ENCODE measurements around the gene RSAD2.

The RSAD2 gene

DNA sequence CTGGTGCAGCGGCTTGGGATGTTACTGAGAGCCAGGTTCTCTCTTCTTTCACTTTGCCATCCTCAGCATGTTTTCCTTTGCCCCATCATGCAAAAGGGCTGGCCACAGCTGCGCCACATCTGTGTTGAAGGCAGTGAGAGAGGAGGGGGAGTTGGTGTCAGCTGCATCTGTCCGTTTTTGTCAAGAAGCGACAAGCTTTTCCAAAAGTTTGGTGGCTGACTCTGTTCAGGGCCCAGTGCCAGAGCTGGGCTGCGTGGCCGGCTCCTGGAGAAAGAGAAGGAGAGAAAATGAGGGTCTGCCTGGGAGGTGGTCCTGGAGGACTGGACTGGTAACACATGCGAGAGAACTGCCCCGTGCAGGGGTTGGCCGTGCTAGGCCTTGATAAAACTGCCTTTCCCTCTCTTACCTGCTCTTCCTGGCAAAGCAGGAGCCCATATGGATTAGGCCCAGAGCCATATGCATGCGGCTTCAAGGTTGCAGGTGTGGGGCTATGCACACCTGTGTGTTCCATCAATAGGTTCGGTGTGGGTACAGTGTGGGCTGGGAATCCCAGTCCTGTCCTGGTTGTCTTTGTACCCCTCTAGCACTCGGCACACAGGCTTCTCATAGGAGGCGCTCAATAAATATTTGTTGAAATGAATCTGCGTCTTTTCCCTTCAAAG is 48.6 kb downstream of the RSAD2 start:
- Histone ChIP-seq H3K36me3 (replicated peaks; ENCODE audit: insufficient read depth, low read length) (no peaks in the 10 kb centered on the region), H3K4me1 (ENCODE audit: low read length) (no peaks in the 10 kb centered on the region), H3F3A (ENCODE audit: insufficient read depth, low read length) (no peaks in the 10 kb centered on the region), H3K9me3 (replicated peaks; ENCODE audit: insufficient read depth, low read length) (no peaks in the 10 kb centered on the region), H3K9me2 (replicated peaks; ENCODE audit: insufficient read depth, low read length) (no peaks in the 10 kb centered on the region), H4K20me1 (ENCODE audit: insufficient read depth, low read length) (no peaks in the 10 kb centered on the region), H3K4me3 (ENCODE audit: low read length) (no peak overlapping the region), H3K27me3 (replicated peaks; ENCODE audit: insufficient read depth, low read length) (no peaks in the 10 kb centered on the region), H3K79me2 (ENCODE audit: low read length) (no peaks in the 10 kb centered on the region), H3K27ac (ENCODE audit: low read length) (no peak overlapping the region), H3K9ac (ENCODE audit: low read length) (no peak overlapping the region), H2AFZ (ENCODE audit: low read length) (no peak overlapping the region), H3K4me2 (ENCODE audit: low read depth, low read length) (no peak overlapping the region)
- no peak for DNase-seq
- TF ChIP-seq EZH2 (optimal IDR thresholded peaks at IDR 0.05; ENCODE audit: low read depth, low read length) (no peak), EZH2phosphoT487 (IDR thresholded peaks at IDR 0.05; ENCODE audit: low read length) (no peak)
- TF ChIP-seq, protein P1, sequence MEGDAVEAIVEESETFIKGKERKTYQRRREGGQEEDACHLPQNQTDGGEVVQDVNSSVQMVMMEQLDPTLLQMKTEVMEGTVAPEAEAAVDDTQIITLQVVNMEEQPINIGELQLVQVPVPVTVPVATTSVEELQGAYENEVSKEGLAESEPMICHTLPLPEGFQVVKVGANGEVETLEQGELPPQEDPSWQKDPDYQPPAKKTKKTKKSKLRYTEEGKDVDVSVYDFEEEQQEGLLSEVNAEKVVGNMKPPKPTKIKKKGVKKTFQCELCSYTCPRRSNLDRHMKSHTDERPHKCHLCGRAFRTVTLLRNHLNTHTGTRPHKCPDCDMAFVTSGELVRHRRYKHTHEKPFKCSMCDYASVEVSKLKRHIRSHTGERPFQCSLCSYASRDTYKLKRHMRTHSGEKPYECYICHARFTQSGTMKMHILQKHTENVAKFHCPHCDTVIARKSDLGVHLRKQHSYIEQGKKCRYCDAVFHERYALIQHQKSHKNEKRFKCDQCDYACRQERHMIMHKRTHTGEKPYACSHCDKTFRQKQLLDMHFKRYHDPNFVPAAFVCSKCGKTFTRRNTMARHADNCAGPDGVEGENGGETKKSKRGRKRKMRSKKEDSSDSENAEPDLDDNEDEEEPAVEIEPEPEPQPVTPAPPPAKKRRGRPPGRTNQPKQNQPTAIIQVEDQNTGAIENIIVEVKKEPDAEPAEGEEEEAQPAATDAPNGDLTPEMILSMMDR (IDR thresholded peaks at IDR 0.05; ENCODE audit: low read length) = no peak

DNA sequence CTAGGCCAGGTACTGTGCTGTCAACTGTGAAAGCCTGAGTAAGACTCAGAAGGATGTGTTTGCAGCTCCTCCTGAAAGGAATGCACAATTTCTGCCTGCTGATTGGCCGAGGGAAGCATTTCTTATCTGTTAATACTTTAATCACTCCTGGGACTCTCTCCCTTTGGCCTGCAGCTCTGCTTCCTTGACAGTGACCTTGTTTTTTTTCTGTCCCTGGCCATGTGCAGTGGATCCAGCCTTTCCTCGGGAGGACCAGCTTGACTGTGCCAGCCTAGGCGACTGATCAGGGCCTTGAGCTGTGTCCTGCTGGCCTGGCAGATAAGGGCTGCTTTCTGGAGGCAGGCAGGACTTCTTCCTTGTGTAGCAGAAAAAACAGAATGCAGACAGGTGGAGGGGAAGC is 49.6 kb downstream of the RSAD2 start:
- no peaks in the 10 kb centered on the region for H3K9me2 ChIP-seq (replicated peaks; ENCODE audit: insufficient read depth, low read length)

DNA sequence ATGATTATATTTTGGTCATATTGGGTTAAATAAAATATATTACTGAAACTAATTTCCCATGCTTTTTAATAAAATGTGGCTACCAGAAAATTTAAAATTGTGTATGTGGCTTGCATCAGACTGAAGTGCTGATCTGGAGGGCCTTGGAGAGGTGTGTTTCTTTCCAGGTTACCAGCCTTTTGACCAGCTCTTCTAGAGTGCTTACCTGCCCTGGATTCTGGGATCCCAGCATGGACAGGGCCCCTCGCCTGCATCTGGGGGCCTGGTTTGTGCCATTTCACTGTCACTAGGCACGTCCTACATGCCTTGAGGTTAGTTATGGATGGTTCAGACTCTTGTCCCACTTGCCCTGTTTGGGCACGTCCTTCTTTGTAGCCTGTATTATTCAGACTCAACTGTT is 50.2 kb downstream of the RSAD2 start:
- Histone ChIP-seq H2AFZ (ENCODE audit: low read length) (no peak overlapping the region), H3K79me2 (ENCODE audit: low read length) (no peaks in the 10 kb centered on the region), H3K9me3 (replicated peaks; ENCODE audit: insufficient read depth, low read length) (no peaks in the 10 kb centered on the region), H3K9me2 (replicated peaks; ENCODE audit: insufficient read depth, low read length) (no peaks in the 10 kb centered on the region), H3K4me3 (ENCODE audit: low read length) (no peak overlapping the region), H3K4me1 (ENCODE audit: low read length) (no peaks in the 10 kb centered on the region), H3K27ac (ENCODE audit: low read length) (no peak overlapping the region), H3K27me3 (replicated peaks; ENCODE audit: insufficient read depth, low read length) (no peaks in the 10 kb centered on the region), H4K20me1 (ENCODE audit: insufficient read depth, low read length) (no peaks in the 10 kb centered on the region), H3K4me2 (ENCODE audit: low read depth, low read length) (no peak overlapping the region), H3K9ac (ENCODE audit: low read length) (no peak overlapping the region), H3K36me3 (replicated peaks; ENCODE audit: insufficient read depth, low read length) (no peaks in the 10 kb centered on the region), H3F3A (ENCODE audit: insufficient read depth, low read length) (no peaks in the 10 kb centered on the region)
- TF ChIP-seq, protein P1 (IDR thresholded peaks at IDR 0.05; ENCODE audit: low read length) = no peak
- TF ChIP-seq EZH2 (optimal IDR thresholded peaks at IDR 0.05; ENCODE audit: low read depth, low read length) = no peak
- no peak for TF ChIP-seq EZH2phosphoT487 (IDR thresholded peaks at IDR 0.05; ENCODE audit: low read length)
- no peak for DNase-seq

More for the DNA sequence above, 49.6 kb downstream of the RSAD2 start:
- no peaks in the 10 kb centered on the region for H3K79me2 ChIP-seq (ENCODE audit: low read length)
- H3K4me2 ChIP-seq (ENCODE audit: low read depth, low read length) = no peak overlapping the region
- H3K9ac ChIP-seq (ENCODE audit: low read length) = no peak overlapping the region
- no peak overlapping the region for H3K27ac ChIP-seq (ENCODE audit: low read length)
- no peak for DNase-seq
- no peaks in the 10 kb centered on the region for H3K36me3 ChIP-seq (replicated peaks; ENCODE audit: insufficient read depth, low read length)
- no peaks in the 10 kb centered on the region for H3K27me3 ChIP-seq (replicated peaks; ENCODE audit: insufficient read depth, low read length)
- no peaks in the 10 kb centered on the region for H4K20me1 ChIP-seq (ENCODE audit: insufficient read depth, low read length)
- no peaks in the 10 kb centered on the region for H3K9me3 ChIP-seq (replicated peaks; ENCODE audit: insufficient read depth, low read length)
- TF ChIP-seq EZH2 (optimal IDR thresholded peaks at IDR 0.05; ENCODE audit: low read depth, low read length) (no peak), EZH2phosphoT487 (IDR thresholded peaks at IDR 0.05; ENCODE audit: low read length) (no peak)
- H2AFZ ChIP-seq (ENCODE audit: low read length) = no peak overlapping the region
- no peaks in the 10 kb centered on the region for H3F3A ChIP-seq (ENCODE audit: insufficient read depth, low read length)
- H3K4me3 ChIP-seq (ENCODE audit: low read length) = no peak overlapping the region
- no peaks in the 10 kb centered on the region for H3K4me1 ChIP-seq (ENCODE audit: low read length)

DNA sequence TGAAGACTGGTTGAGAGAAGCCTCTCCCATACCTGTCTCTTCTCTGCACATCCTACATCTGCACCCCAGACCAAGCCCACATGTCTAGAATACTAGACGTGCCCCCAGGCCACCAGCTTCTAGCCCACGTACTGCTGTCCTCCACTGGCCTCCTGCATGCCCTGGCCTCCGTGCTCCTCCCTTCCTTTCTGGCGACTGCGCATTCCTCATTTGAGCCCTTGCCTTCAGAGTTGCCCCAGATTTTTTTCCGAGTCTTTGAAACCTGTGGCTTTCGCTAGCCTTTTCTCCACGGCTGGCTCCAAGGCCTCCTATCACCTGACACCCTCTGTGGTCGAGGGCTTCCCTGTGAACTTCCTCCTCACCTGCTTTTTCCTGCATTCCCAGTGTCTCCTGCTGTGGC is 50.9 kb downstream of the RSAD2 start:
- H3K4me3 ChIP-seq (ENCODE audit: low read length) = no peak overlapping the region
- no peaks in the 10 kb centered on the region for H4K20me1 ChIP-seq (ENCODE audit: insufficient read depth, low read length)
- H3K27me3 ChIP-seq (replicated peaks; ENCODE audit: insufficient read depth, low read length) = no peaks in the 10 kb centered on the region
- H3K36me3 ChIP-seq (replicated peaks; ENCODE audit: insufficient read depth, low read length) = no peaks in the 10 kb centered on the region
- H3K79me2 ChIP-seq (ENCODE audit: low read length) = no peaks in the 10 kb centered on the region
- no peak for DNase-seq
- H3K27ac ChIP-seq (ENCODE audit: low read length) = no peak overlapping the region
- H3K9me2 ChIP-seq (replicated peaks; ENCODE audit: insufficient read depth, low read length) = no peaks in the 10 kb centered on the region
- no peak overlapping the region for H3K4me2 ChIP-seq (ENCODE audit: low read depth, low read length)
- no peaks in the 10 kb centered on the region for H3F3A ChIP-seq (ENCODE audit: insufficient read depth, low read length)
- no peaks in the 10 kb centered on the region for H3K9me3 ChIP-seq (replicated peaks; ENCODE audit: insufficient read depth, low read length)
- H3K4me1 ChIP-seq (ENCODE audit: low read length) = no peaks in the 10 kb centered on the region
- no peak overlapping the region for H3K9ac ChIP-seq (ENCODE audit: low read length)
- no peak overlapping the region for H2AFZ ChIP-seq (ENCODE audit: low read length)
- TF ChIP-seq EZH2phosphoT487 (IDR thresholded peaks at IDR 0.05; ENCODE audit: low read length) (no peak), EZH2 (optimal IDR thresholded peaks at IDR 0.05; ENCODE audit: low read depth, low read length) (no peak)
- TF ChIP-seq, protein P1 (IDR thresholded peaks at IDR 0.05; ENCODE audit: low read length) = no peak

Measured in MM.1S (cell line).